Liver (tissue), 9 donors: ENCODE measurements around the gene TMEM109. TPM values are rescaled to one million over a fixed set of nuclear protein-coding genes. Genes with fewer than 3 reads are reported as not detected.

ENCODE experiments used
- DNase-seq: peaks from one replicate; pipeline ENCODE4 v3.0.0-alpha.2; 2017; ENCODE audit warnings: low spot score
- H3K27ac ChIP-seq, 2 donors: one replicate each; pipeline ENCODE4 v1.7.0; 2013; ENCODE audit warnings: inconsistent platforms in 2 of 2, low read length in 2 of 2, control low read depth in 1 of 2, low read depth in 1 of 2, mild to moderate bottlenecking in 1 of 2
- H3K27me3 ChIP-seq, 4 donors: one replicate each; pipeline versions ENCODE4 v1.6.1 to v1.7.0; 2013; ENCODE audit warnings: low read length in 3 of 4, inconsistent platforms in 1 of 4, mild to moderate bottlenecking in 1 of 4, moderate library complexity in 1 of 4; ENCODE audit not compliant: control insufficient read depth in 4 of 4, insufficient read depth in 4 of 4
- H3K36me3 ChIP-seq, 4 donors: one replicate each; pipeline versions ENCODE4 v1.6.1 to v1.7.0; 2013; ENCODE audit warnings: low read length in 3 of 4, mild to moderate bottlenecking in 3 of 4, low read depth in 1 of 4, moderate library complexity in 1 of 4; ENCODE audit not compliant: control insufficient read depth in 4 of 4, insufficient read depth in 3 of 4
- H3K4me1 ChIP-seq, 4 donors: one replicate each; pipeline versions ENCODE4 v1.6.1 to v1.7.0; 2013; ENCODE audit warnings: low read length in 3 of 4, mild to moderate bottlenecking in 3 of 4, moderate library complexity in 1 of 4; ENCODE audit not compliant: control insufficient read depth in 4 of 4, insufficient read depth in 4 of 4
- H3K4me3 ChIP-seq, 3 donors: one replicate each; pipeline versions ENCODE4 v1.6.1 to v1.7.0; 2013; ENCODE audit warnings: low read length in 3 of 3, control low read depth in 1 of 3, low read depth in 1 of 3, mild to moderate bottlenecking in 1 of 3
- H3K9ac ChIP-seq, 2 donors: one replicate each; pipeline ENCODE4 v1.7.0; 2013; ENCODE audit warnings: low read length in 2 of 2, mild to moderate bottlenecking in 2 of 2, moderate library complexity in 2 of 2, control low read depth in 1 of 2, low read depth in 1 of 2
- H3K9me3 ChIP-seq, 4 donors: one replicate each; pipeline versions ENCODE4 v1.6.1 to v1.7.0; 2013; ENCODE audit warnings: low read length in 3 of 4; ENCODE audit not compliant: control insufficient read depth in 4 of 4
- CTCF ChIP-seq: fragments of 150-350 bp; IDR thresholded peaks from 2 replicates; pipeline ENCODE4 v1.5.1; 2017; ENCODE audit warnings: improper control_type of control experiment, low read depth, low read length; ENCODE audit not compliant: missing input control
- EGR1 ChIP-seq, 2 donors: IDR thresholded peaks; 2 replicates each; pipeline ENCODE4 v1.6.1; 2016 to 2018; ENCODE audit warnings: antibody characterized with exemption in 2 of 2, low read depth in 2 of 2
- FOXA1 ChIP-seq: IDR thresholded peaks from 2 replicates; pipeline ENCODE4 v1.6.1; 2016; ENCODE audit warnings: antibody characterized with exemption
- FOXA2 ChIP-seq: IDR thresholded peaks from 2 replicates; pipeline ENCODE4 v1.6.1; 2016; ENCODE audit warnings: antibody characterized with exemption
- GABPA ChIP-seq, 2 donors: IDR thresholded peaks in 1 of 2; conservative IDR thresholded peaks in 1 of 2; 2 replicates each; pipeline ENCODE4 v1.6.1; 2016; ENCODE audit warnings: antibody characterized with exemption in 2 of 2, mild to moderate bottlenecking in 1 of 2, moderate library complexity in 1 of 2
- HNF4A ChIP-seq, 2 donors: conservative IDR thresholded peaks; 2 replicates each; pipeline ENCODE4 v1.6.1; 2016; ENCODE audit warnings: antibody characterized with exemption in 2 of 2, mild to moderate bottlenecking in 2 of 2
- HNF4G ChIP-seq: IDR thresholded peaks from 2 replicates; pipeline ENCODE4 v1.6.1; 2016; ENCODE audit warnings: antibody characterized with exemption
- JUND ChIP-seq, 2 donors: IDR thresholded peaks; 2 replicates each; pipeline ENCODE4 v1.6.1; 2016; ENCODE audit warnings: antibody characterized with exemption in 2 of 2
- MAX ChIP-seq: IDR thresholded peaks from 2 replicates; pipeline ENCODE4 v1.6.1; 2016; ENCODE audit warnings: antibody characterized with exemption
- NR2F2 ChIP-seq: IDR thresholded peaks from 2 replicates; pipeline ENCODE4 v1.6.1; 2016; ENCODE audit warnings: antibody characterized with exemption
- RAD21 ChIP-seq, 2 donors: IDR thresholded peaks; 2 replicates each; pipeline ENCODE4 v1.6.1; 2016; ENCODE audit warnings: antibody characterized with exemption in 2 of 2, mild to moderate bottlenecking in 2 of 2
- RXRA ChIP-seq, 2 donors: IDR thresholded peaks; 2 replicates each; pipeline ENCODE4 v1.6.1; 2017 to 2018; ENCODE audit warnings: antibody characterized with exemption in 2 of 2, mild to moderate bottlenecking in 1 of 2
- SP1 ChIP-seq: IDR thresholded peaks from 2 replicates; pipeline ENCODE4 v1.6.1; 2018; ENCODE audit warnings: antibody characterized with exemption, mild to moderate bottlenecking
- TAF1 ChIP-seq: conservative IDR thresholded peaks from 2 replicates; pipeline ENCODE4 v1.6.1; 2016; ENCODE audit warnings: antibody characterized with exemption, mild to moderate bottlenecking
- YY1 ChIP-seq: IDR thresholded peaks from 2 replicates; pipeline ENCODE4 v1.6.1; 2016; ENCODE audit warnings: antibody characterized with exemption, mild to moderate bottlenecking
- WGBS: extraction: QIAGEN DNeasy Blood & Tissue Kit; methylation state at CpG from one replicate; pipeline ENCODE4 v1.1.7; 2013; 5-methylcytosine and 5-hydroxymethylcytosine counted together
- polyA plus RNA-seq, 2 donors: library from polyadenylated mRNA; stranded (reverse) in 1 of 2; unstranded in 1 of 2; fragments of 200-250 nt in 1 of 2; fragments of >200 nt in 1 of 2; fragmentation: Nextera tagmentation in 1 of 2; extraction: Ambion mirVana in 1 of 2; gene quantifications; one replicate each; pipeline versions ENCODE4 v1.2.1 to v1.2.3, GENCODE V29; 2013 to 2015
- total RNA-seq, 2 donors: library from RNA; depleted of rRNA; stranded (reverse); fragments of >200 nt; gene quantifications; one replicate each; pipeline ENCODE4 v1.2.3, GENCODE V29; 2014
- TF ChIP-seq, protein P1 (sequence below): IDR thresholded peaks from 2 replicates; pipeline ENCODE4 v1.6.1; 2016; ENCODE audit warnings: antibody characterized with exemption, mild to moderate bottlenecking
- TF ChIP-seq, protein P2 (sequence below): IDR thresholded peaks from 2 replicates; pipeline ENCODE4 v1.6.1; 2016; ENCODE audit warnings: antibody characterized with exemption
- TF ChIP-seq, protein P3 (sequence below): IDR thresholded peaks from 2 replicates; pipeline ENCODE4 v1.6.1; 2016; ENCODE audit warnings: antibody characterized with exemption
- donor health status: healthy.
- donor health status: healthy.
- donor health status: healthy.
- donor health status: healthy.
- donor health status: healthy.

TMEM109 gene
- total and polyA plus RNA-seq, 4 donors: 20.6 to 40.3 (median 30.6) TPM

DNA sequence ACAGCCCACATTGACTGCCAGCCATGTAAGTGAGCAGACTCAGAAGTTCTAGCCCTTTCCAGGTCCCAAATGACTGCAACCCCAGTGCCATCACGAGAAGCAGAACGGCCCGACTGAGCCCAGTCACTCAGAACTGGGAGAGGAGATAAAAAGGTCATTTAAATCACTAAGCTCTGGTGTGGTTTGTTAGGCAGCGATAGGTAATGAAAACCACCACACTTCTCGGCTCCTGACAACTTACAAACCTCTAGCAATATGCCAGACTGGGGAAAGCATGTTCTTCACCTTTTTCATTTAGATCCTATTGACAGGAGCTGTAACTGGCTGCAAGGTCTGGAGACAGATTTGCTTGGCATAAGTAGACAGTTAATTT lies 31.3 kb downstream of the TMEM109 start:
- no peak overlapping the region for H3K4me3 ChIP-seq
- no peaks in the 10 kb centered on the region for H3K27me3 ChIP-seq
- 96% methylated on average over 5 of the region's 5 CpGs for WGBS
- DNase-seq: no peak
- H3K9ac ChIP-seq: no peak overlapping the region
- H3K9me3 ChIP-seq: no peaks in the 10 kb centered on the region
- TF ChIP-seq GABPA (IDR thresholded peaks at IDR 0.05 in 1 of 2, conservative IDR thresholded peaks at IDR 0.05 in 1 of 2): no peak
- no peak for TF ChIP-seq MAX
- TF ChIP-seq TAF1: no peak
- no peak for TF ChIP-seq HNF4A (conservative IDR thresholded peaks at IDR 0.05)
- no peak for TF ChIP-seq RXRA (IDR thresholded peaks at IDR 0.05)
- no peak for TF ChIP-seq CTCF
- TF ChIP-seq FOXA1: no peak
- no peak for TF ChIP-seq JUND (IDR thresholded peaks at IDR 0.05)
- no peak for TF ChIP-seq FOXA2
- no peak for TF ChIP-seq NR2F2
- no peak for TF ChIP-seq HNF4G
- no peak for TF ChIP-seq YY1
- TF ChIP-seq, protein P1, sequence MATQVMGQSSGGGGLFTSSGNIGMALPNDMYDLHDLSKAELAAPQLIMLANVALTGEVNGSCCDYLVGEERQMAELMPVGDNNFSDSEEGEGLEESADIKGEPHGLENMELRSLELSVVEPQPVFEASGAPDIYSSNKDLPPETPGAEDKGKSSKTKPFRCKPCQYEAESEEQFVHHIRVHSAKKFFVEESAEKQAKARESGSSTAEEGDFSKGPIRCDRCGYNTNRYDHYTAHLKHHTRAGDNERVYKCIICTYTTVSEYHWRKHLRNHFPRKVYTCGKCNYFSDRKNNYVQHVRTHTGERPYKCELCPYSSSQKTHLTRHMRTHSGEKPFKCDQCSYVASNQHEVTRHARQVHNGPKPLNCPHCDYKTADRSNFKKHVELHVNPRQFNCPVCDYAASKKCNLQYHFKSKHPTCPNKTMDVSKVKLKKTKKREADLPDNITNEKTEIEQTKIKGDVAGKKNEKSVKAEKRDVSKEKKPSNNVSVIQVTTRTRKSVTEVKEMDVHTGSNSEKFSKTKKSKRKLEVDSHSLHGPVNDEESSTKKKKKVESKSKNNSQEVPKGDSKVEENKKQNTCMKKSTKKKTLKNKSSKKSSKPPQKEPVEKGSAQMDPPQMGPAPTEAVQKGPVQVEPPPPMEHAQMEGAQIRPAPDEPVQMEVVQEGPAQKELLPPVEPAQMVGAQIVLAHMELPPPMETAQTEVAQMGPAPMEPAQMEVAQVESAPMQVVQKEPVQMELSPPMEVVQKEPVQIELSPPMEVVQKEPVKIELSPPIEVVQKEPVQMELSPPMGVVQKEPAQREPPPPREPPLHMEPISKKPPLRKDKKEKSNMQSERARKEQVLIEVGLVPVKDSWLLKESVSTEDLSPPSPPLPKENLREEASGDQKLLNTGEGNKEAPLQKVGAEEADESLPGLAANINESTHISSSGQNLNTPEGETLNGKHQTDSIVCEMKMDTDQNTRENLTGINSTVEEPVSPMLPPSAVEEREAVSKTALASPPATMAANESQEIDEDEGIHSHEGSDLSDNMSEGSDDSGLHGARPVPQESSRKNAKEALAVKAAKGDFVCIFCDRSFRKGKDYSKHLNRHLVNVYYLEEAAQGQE: no peak
- TF ChIP-seq SP1: no peak
- no peak for TF ChIP-seq EGR1 (IDR thresholded peaks at IDR 0.05; ENCODE audit: low read depth in 2 of 2)
- no peak for TF ChIP-seq RAD21 (IDR thresholded peaks at IDR 0.05)
- TF ChIP-seq, protein P2, sequence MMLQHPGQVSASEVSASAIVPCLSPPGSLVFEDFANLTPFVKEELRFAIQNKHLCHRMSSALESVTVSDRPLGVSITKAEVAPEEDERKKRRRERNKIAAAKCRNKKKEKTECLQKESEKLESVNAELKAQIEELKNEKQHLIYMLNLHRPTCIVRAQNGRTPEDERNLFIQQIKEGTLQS: no peak
- TF ChIP-seq, protein P3, sequence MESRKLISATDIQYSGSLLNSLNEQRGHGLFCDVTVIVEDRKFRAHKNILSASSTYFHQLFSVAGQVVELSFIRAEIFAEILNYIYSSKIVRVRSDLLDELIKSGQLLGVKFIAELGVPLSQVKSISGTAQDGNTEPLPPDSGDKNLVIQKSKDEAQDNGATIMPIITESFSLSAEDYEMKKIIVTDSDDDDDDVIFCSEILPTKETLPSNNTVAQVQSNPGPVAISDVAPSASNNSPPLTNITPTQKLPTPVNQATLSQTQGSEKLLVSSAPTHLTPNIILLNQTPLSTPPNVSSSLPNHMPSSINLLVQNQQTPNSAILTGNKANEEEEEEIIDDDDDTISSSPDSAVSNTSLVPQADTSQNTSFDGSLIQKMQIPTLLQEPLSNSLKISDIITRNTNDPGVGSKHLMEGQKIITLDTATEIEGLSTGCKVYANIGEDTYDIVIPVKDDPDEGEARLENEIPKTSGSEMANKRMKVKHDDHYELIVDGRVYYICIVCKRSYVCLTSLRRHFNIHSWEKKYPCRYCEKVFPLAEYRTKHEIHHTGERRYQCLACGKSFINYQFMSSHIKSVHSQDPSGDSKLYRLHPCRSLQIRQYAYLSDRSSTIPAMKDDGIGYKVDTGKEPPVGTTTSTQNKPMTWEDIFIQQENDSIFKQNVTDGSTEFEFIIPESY: no peak
- peaks cover 0 to 4% (median 0%) of the 10 kb centered on the region in 4 donors for H3K4me1 ChIP-seq
- H3K27ac ChIP-seq: no peak overlapping the region
- H3K36me3 ChIP-seq: peaks cover 0 to 31% (median 8%) of the 10 kb centered on the region in 4 donors
